GM19239 (cell line): ENCODE measurements around the gene RUNDC1.

Source experiments
- DNase-seq: peaks from one replicate; pipeline ENCODE4 v3.0.0; 2011; ENCODE audit warnings: low spot score; ENCODE audit not compliant: insufficient read length
- FAIRE-seq: peaks from 2 replicates; lab custom pipeline; 2011; peaks lifted over from hg19 to GRCh38; lab: Jason Lieb, UNC

The RUNDC1 gene

GRCh38 chr17:43016216-43016615 is 35.9 kb downstream of the RUNDC1 start:
- FAIRE-seq (no peak), DNase-seq (no peak)

GRCh38 chr17:43018008-43018853 is 37.9 kb downstream of the RUNDC1 start:
- no peak for FAIRE-seq
- no peak for DNase-seq

GRCh38 chr17:43018932-43019331 is 38.6 kb downstream of the RUNDC1 start:
- DNase-seq (no peak), FAIRE-seq (no peak)

GRCh38 chr17:43019418-43019817 is 39.1 kb downstream of the RUNDC1 start:
- FAIRE-seq: no peak
- no peak for DNase-seq

GRCh38 chr17:43020030-43020621 is 39.8 kb downstream of the RUNDC1 start:
- DNase-seq (no peak), FAIRE-seq (no peak)

- DNase-seq (no peak), FAIRE-seq (no peak)
Observed at GRCh38 chr17:43020789-43021740, 40.7 kb downstream of the RUNDC1 start.

GRCh38 chr17:43021741-43022512 is 41.6 kb downstream of the RUNDC1 start, which contains the start of gene VAT1:
Gene VAT1, minus strand, starts transcription at chr17:43022385. Its CDS starts 63 bp downstream, at chr17:43022322.
- FAIRE-seq: peak; percentile 84
- peak; percentile 81 for DNase-seq

GRCh38 chr17:43024407-43025289 is 44.3 kb downstream of the RUNDC1 start, which contains the start of gene RND2:
Gene RND2, plus strand, starts transcription at chr17:43025231. Its CDS starts 117 bp downstream, at chr17:43025348.
- DNase-seq (peak; percentile 98), FAIRE-seq (peak; percentile 91)

- FAIRE-seq (no peak), DNase-seq (no peak)
Observed at GRCh38 chr17:43025290-43025657, 44.9 kb downstream of the RUNDC1 start.

GRCh38 chr17:43025766-43026537 is 45.6 kb downstream of the RUNDC1 start:
- DNase-seq (no peak), FAIRE-seq (no peak)

- DNase-seq (no peak), FAIRE-seq (no peak)
Observed at GRCh38 chr17:43026595-43026994, 46.2 kb downstream of the RUNDC1 start.

GRCh38 chr17:43027091-43028032 is 47.0 kb downstream of the RUNDC1 start:
- no peak for FAIRE-seq
- no peak for DNase-seq

GRCh38 chr17:43028221-43028861 is 48.0 kb downstream of the RUNDC1 start:
- no peak for FAIRE-seq
- no peak for DNase-seq

- DNase-seq: no peak
Observed at GRCh38 chr17:43030137-43030767, 49.9 kb downstream of the RUNDC1 start.

GRCh38 chr17:43031666-43032065 is 51.3 kb downstream of the RUNDC1 start:
- no peak for FAIRE-seq
- DNase-seq: no peak

More at GRCh38 chr17:43030137-43030767, 49.9 kb downstream of the RUNDC1 start:
- FAIRE-seq: no peak
